Pons (tissue), 1 donor: Measurements from ENCODE around the gene MIPEP.
A peak's percentile ranks its signal among the peaks of the same experiment; 100 is the strongest.
"Not testable (repeated sequence)": the region's sequence is repeated elsewhere in the genome, so short reads cannot be mapped to it uniquely, and the experiment has no call there.

Experiments used
- DNase-seq: peaks from one replicate; pipeline ENCODE4 v3.0.0-alpha.2; 2016; ENCODE audit warnings: low spot score

MIPEP gene

GRCh38 chr13:23776698-23777574 is 112.3 kb downstream of the MIPEP start:
- DNase-seq: no peak

DNA sequence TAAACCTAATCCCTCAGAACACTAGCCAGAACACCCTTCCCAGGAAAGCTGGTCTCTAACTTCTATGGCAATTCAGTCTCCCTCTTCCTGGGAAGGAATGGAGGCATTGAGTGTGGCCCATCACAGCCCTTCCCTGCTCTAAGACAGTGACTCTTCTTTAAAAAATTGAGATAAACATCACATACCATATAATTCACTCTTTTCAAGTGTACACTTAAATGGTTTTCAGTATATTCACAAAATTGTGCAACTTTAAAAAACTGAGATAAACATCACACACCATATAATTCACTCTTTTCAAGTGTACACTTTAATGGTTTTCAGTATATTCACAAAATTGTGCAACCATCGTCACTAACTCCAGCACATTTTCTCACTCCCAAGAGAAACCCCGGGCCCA is 116.5 kb downstream of the MIPEP start:
- no peak for DNase-seq

DNA sequence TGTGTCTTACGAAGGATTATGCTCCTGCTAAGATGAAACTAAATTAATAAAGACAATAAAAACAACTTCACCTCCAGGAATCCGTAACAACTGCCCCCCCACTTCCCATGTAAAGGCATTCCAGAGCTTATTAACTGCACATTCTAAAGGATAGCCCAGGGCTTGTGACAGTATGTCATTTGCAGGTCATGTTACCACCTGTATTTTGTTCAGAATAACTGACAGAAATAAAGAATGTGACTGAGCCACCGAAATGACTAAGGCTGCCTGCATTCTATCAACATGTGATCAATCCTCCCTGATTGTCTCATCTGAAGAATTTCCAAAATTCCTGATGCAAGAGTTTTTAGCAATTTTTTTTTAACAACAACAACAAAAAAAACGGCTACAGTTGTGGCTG is 117.2 kb downstream of the MIPEP start:
- DNase-seq: no peak

DNA sequence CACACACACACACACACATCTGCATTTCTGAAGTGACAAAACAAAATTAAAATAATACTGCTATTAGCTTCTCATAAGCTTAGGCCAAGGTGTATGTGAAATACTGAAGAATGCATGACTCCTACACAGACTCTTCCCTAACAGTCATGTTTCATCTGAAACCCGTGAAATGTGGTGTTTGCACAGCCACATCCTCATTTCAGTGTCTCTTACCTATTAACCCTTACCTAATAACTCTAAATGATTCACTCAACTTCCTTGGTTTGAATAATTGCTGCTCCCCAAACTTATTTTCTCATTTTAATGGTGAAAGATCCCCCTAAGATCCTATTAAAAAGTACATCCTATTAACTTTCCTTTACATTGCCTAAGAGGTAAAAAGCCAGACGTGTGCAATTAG is 117.6 kb downstream of the MIPEP start:
- no peak for DNase-seq

- no peak for DNase-seq
Observed at GRCh38 chr13:23770973-23771372, 118.2 kb downstream of the MIPEP start.

- no peak for DNase-seq
Observed at GRCh38 chr13:23770428-23770827, 118.8 kb downstream of the MIPEP start.

GRCh38 chr13:23769401-23769800 is 119.8 kb downstream of the MIPEP start:
- no peak for DNase-seq

- DNase-seq: no peak
Observed at GRCh38 chr13:23767838-23768237, 121.4 kb downstream of the MIPEP start.

DNA sequence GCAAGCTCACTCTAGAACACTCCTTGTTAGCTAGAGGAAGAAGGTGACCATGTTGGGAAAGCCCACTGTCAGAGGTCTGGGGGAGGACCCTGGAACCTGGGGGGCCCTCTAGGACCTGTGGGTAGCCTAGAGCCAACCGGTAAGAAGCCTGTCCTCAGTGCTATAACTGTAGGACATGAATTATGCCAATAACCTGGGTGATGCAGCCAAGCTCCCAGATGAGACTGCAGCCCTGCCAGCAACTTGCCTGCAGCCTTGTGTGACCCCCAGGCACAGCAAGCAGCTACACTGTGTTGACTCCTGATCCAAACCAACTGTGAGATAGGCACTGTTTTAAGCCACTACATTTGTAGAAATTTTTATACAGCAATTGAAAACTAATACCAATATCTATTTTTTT is 122.3 kb downstream of the MIPEP start:
- DNase-seq: no peak

DNA sequence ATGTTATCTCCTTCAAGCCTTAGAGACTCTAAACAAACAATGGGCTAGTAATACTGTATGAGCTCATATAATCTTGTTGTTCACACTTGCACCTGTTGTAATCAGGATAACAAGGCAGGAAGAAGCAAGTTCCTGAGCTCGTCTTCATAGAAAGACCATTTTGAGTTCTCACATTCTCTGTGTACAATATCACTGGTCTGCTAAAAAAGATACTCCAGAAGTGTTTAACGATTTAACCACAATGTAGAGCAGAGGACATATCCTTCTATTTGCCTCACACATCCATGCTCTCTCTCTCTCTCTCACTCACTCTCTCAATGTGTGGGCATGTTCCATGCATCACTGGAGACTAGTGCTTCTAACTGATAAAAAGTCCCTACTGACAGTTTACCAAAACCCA is 122.9 kb downstream of the MIPEP start:
- DNase-seq: no peak

GRCh38 chr13:23765531-23765930 is 123.7 kb downstream of the MIPEP start:
- no peak for DNase-seq

- peak; percentile 52 for DNase-seq
Observed at GRCh38 chr13:23763318-23763717, 125.9 kb downstream of the MIPEP start.

GRCh38 chr13:23761760-23762159 is 127.4 kb downstream of the MIPEP start:
- not testable (repeated sequence) for DNase-seq

- no peak for DNase-seq
Observed at GRCh38 chr13:23760000-23760399, 129.2 kb downstream of the MIPEP start.

DNA sequence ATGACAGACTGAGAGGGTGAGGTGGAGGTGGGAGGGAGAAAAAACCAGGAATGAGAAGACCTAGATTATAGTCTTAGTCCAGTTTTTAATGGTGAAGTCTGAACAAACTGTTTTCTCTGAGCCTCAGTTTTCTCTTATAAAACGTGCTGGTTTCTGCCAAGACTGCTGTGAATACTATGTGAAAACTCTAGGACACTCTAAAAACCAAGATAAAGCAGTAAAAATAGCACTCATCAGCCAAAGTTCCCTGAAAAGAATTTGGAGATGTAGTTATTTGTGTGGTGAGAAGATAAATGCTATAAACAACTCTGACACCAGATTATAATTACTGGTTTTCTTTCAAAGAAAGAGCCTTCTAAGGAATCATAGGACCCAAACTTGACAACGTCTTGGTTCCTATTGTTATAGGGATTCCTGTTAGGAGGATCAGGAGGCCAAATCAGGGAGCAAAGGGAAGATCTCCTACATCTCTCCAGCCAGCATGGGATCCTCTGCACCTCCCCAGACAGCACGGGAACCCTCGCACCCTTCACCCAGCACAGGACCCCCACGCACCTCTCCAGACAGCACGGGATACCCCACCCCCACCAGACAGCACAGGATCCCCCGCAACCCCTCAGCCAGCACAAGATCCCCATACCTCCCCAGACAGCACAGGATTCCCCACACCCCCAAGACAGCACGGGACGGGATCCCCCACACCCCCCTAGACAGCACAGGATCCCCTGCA is 130.2 kb downstream of the MIPEP start:
- DNase-seq: no peak

DNA sequence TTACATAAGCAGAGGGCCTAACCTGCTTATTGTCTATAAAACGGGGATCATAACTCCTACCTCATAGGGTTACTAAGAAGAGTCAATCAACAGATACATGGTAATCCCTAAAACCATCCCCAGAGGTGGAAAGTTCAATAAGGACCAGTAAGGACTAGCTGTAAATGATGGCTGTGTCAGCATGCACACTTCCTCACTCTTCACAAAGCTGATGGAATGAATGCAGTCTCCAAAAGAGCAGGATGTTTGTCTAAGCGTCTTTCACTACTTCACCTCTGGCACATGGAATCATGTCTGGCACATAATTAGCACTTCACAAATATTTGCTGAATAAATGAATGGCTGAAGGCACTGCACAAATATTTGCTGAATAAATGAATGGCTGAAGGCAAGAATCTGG is 134.2 kb downstream of the MIPEP start:
- DNase-seq: no peak

- no peak for DNase-seq
Observed at GRCh38 chr13:23754506-23754905, 134.7 kb downstream of the MIPEP start.

GRCh38 chr13:23753458-23753857 is 135.7 kb downstream of the MIPEP start:
- DNase-seq: no peak

DNA sequence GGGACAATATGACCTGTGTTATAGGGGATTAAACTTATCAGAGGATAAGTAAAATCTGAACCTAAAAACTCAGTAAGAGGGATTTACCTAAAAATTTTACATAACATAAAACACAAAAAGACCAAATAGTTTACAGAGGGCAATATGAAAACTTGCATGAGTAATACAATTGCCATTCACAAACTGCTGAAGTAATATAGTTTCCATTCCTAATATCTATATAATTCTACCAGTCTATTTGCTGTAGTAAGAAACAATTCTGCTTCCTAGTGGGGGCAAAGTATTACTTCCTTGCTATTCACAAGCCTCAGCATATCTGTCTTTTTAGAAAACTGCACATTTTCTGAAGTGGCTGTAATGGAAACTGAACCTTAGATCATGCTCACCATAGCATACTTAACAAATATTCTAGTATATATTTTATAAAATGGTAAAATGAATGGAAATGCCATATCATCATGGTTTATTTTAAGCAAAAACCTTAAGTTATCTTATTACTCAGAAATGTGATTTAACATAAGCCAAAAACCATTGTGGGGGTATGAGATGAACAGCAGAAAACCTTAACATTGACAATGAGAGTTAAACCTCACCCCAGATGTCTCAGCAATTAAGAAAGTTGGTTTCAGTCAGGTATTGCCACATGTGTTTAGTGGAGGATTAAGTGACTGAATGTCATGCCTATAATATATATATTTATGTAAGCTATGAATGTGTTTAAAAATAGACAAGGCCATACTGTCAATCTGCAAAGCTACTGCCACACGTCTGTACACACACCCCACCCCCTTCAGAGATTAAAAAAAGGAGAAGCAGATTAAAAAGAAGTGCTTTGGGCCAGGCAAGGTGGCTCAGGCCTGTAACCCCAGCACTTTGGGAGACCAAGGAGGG is 136.8 kb downstream of the MIPEP start:
- DNase-seq: no peak

DNA sequence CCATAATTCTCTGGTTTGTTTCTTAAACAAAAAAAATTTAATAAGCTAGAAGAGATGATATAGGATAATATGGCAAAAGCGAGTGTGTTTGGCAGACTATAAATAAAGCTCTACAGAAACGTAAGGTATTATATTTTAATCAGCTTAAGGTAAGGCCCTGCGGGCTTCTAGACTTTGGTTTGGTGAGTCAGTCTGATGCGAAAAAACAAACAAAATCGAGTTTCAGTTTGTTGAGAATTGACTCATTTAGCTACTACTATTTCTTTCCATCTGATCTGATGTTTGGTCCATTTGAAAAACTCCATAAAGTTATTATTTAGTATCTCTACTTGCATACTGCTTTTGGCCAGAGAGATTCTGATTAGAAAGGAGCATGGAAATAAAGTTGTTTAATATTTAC is 138.0 kb downstream of the MIPEP start:
- DNase-seq: no peak

DNA sequence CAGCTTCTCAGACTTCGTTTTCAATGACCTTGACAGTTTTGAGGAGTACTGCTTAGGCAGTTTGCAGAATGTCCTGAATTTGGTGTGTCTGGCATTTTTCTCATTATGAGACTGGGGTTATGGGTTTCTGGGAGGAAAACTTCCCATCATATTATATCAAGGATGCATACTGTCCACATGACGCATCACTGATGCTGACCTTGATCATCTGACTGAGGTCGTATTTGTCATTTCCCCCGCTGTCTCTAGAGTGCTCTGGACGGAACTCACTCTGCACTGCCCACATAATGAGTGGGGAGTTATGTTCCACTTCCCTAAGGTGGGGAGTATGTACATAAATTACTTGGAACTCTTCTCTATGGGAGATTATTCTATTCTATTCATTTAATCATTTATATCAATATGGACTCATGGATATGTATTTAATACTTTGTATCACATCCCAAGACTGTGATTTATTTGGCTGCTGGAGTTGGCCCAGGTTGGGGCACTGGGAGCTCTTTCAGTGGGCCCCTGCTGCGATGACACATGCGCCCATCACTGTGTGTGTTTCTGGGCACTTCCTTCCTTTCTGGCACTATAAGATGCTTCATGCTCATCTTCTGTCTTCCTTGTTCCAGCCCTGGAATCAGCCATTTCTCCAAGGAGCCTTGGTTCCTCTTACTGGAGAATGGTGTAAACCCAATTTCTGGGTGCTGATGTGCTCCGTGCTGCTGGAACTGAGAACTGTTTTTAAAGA is 138.6 kb downstream of the MIPEP start:
- no peak for DNase-seq
